HG03469 (cell line): ENCODE results near the gene APBB2.

ENCODE experiments used
- ATAC-seq: cut with Tn5 transposase; IDR thresholded peaks from one replicate; pipeline ENCODE4 v1.9.1; 2021; ENCODE audit warnings: mild to moderate bottlenecking, moderate library complexity, moderate number of reproducible peaks; ENCODE audit not compliant: unreplicated experiment

The APBB2 gene

DNA sequence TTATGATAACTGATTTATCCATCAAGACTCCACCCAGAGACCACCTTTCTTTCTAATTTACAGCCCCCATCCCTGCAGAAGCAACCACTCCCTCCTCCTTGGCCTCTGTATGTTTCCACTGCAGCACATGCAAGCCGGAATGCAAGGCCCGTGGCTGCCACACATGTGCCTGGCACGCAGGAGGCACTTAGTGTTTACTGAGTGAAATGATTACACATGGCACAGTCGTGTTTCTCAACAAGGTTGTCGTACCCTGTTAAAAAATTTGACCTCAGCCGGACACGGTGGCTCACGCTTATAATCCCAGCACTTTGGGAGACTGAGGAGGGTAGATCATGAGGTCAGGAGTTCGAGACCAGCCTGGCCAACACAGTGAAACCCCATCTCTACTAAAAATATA lies 104.3 kb downstream of the APBB2 start:
- ATAC-seq = no peak

DNA sequence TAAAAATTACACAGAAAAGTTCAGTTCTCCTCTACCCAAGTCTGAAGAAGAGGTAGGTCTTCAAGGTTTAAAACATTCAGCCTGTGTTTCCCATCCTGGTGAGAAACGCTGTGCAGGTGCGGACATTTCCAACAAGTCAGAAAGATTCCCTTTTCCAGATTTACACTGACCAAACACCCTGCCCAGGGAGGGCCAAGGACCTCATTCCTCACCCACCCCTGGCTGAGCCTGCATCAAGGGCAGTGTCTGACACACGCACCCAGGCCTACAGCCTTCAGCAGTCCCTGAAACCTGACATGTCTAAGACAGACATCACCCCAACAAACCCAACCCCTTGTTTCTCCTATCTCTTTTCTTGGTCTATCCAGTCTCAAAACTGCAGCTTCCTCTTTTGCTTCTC lies 105.9 kb downstream of the APBB2 start:
- no peak for ATAC-seq

DNA sequence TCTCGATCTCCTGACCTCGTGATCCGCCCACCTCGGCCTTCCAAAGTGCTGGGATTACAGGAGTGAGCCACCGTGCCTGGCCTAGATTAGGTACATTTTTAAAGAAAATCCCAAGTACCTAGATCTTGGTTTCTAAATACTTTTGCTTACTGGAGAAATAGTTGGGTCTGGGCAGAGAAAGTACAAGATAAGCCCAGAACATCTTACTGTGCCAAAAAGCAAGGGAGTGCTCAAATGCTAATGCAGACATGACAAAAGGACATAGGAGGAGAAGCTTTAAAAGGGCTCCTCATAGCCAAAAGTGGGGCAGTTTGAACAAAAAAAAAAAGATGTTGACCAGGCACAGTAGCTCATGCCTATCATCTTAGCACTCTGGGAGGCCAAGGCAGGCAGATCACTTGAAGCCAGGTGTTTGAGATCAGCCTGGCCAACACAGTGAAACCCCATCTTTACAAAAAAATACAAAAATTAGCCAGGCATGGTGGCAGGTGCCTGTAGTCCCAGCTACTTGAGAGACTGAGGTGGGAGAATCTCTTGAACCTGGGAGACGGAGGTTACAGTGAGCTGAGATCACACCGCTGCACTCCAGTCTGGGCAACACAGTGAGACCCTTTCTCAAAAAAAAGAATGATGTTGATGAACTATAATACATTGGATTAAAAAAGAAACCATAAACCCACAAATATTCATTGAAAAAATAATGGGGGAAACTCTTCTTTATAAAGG lies 107.5 kb downstream of the APBB2 start:
- ATAC-seq = no peak

- ATAC-seq = no peak
Measured at GRCh38 chr4:41106081-41106480, 108.3 kb downstream of the APBB2 start.

DNA sequence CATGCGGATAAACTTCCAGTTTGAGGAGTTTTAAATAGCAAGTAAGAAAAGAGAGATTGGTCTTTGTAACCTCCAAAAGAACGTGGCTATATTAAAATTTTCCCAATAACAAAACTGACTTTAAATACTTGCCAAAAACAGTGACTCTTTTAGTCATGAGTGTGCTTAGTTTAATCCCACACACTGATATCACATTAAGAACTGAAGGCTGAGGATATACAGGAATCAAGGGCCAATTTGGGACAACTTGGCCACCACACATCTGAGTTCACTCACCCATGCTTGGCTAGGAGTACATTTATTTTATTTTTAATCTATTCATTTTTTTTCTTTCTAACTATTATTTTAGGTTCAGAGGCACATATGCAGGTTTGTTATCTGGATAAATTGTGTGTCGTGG lies 110.2 kb downstream of the APBB2 start:
- ATAC-seq = no peak

GRCh38 chr4:41103657-41104056 lies 110.7 kb downstream of the APBB2 start:
- no peak for ATAC-seq

GRCh38 chr4:41102414-41103092 lies 111.8 kb downstream of the APBB2 start:
- no peak for ATAC-seq

DNA sequence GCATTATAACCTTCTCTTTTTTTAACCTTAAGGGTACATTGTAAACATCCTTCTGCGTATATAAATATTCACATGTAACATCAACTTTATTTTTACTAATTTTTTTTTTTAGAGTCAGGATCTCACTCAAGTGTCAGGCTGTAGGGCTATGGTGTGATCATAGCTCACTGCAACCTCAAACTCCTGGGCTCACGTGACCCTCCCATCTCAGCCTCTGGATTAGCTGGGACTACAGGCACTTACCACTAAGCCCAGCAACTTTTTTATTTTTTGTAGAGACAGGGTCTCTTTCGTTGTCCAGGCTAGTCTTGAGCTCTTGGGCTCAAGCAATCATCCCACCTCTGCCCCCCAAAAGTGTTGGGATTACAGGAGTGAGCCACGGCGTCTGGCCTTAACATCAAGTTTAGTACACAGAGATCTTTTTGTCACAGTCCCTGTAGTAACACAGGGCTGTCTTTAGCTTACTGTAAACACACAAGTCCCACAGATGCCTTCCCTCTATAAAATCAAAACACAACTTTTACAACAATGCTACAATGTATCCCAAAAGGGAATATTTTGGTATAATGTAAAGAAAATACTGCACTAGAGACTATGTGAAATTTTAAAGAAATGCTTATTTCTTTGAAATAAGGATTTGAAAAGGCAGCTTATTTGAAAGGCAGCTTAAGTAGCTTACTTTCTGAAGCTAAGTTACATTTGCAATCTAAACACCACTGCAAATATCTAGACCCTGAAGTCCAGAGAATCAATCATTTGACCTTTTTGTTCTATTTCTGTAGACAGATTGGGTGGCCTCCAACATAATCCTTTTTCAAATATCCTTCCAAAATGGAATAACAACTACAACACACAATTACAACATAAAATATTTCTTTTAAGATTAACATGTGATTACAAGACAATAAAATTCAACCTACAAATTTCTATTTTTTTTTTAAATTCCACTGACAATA lies 116.0 kb downstream of the APBB2 start:
- no peak for ATAC-seq

- peak; percentile 62 for ATAC-seq
Measured at GRCh38 chr4:41095973-41096372, 118.4 kb downstream of the APBB2 start.

DNA sequence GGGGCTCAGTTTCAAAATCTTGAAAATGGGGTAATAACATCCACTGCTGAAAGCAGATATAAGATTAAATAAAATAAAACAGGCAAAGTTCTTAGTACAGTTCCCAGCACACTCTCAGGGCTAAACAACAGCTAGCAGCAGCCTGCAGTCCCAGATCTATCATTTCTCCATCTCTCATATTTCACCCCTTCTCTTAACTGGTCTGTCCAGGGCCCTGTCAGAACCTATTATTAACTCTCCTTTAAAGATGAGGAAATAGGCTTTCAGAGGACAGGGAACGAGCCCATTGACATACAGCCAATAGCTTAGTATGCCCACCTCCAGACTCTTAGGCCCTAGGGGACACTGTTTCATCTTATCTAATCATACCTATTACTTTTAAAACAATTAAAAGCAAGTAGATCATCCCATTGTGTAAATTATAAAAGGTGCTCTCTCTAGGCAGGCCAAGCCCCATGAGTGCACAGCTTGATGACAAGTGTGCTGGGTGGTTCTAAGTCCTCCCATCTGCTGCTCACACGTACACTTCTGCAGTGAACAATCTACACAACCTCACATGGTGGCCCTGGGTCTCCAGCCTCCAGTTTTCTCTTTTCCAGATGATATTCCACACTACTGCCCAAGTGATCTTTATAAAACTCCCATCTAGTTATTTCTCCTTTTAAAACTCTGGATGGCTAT lies 119.0 kb downstream of the APBB2 start:
- ATAC-seq = no peak

- ATAC-seq = no peak
Measured at GRCh38 chr4:41092128-41092527, 122.2 kb downstream of the APBB2 start.

GRCh38 chr4:41081847-41082246 lies 132.5 kb downstream of the APBB2 start:
- no peak for ATAC-seq

DNA sequence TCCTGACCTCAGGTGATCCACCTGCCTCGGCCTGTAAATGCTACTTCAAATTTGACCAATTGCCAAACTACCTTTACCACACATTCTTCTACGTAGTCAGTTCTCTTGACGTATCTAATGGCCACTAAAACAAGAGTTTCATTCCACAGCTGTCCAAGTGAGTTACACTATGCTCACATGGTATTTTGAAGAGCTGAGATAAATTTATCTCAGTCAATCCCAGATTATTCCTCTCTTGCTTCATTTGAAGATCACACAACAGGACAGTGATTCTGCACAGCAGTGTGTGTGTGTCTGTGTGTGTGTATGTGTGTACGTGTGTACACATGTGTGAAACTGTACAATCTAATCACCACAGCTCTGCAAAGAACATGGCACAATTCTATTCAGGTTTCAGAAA lies 133.4 kb downstream of the APBB2 start:
- no peak for ATAC-seq

DNA sequence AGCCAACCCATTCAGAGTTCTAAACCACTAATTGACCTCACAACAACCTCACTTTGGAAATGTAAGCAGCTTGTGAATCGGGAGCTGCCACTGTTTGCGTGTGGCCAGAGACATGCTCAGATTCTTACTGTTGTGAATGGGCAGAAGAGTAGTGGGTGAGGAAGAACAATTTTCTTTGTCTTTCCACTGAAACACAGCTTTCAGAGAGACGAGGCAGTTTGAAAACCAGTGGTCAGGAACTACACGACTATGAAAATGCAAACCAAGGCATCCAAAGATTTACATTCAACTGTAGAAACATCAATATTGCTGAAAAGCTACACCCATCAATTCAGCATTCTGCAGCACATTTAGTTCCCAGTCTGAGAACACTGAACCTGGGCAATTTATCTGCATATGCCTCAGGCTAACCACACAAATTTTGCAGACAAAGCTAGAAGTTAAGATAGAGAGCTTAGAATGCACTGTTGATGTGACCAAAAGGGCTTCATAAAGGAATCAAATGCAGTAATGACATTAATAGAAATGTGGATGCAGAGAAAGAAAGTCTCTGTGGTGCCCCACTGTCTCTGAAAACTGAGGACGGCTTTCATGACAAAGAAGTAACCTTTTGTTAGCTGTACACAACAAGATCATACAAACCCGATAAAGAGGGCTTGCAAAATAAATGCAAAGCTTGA lies 134.3 kb downstream of the APBB2 start:
- no peak for ATAC-seq

DNA sequence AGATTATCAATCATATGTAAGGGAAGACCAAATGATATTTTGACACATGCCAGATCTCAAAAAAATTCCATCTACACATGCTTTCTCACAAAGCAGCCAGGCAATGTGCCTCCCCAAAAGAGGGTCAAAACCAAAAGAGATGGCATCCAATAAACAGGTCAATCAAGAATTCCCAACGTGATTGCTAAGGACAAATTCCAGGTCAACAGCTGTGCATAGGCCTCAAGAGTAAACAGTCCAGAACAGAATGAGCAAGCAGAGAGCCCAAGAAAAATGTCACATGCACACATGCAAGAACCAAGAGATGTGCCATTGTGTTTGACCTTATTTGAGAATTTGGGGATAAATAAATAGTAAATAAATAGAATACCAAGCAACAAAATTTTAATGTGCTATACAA lies 136.7 kb downstream of the APBB2 start:
- no peak for ATAC-seq

- no peak for ATAC-seq
Measured at GRCh38 chr4:41076481-41076880, 137.9 kb downstream of the APBB2 start.

GRCh38 chr4:41074215-41074614 lies 140.1 kb downstream of the APBB2 start:
- ATAC-seq = no peak

DNA sequence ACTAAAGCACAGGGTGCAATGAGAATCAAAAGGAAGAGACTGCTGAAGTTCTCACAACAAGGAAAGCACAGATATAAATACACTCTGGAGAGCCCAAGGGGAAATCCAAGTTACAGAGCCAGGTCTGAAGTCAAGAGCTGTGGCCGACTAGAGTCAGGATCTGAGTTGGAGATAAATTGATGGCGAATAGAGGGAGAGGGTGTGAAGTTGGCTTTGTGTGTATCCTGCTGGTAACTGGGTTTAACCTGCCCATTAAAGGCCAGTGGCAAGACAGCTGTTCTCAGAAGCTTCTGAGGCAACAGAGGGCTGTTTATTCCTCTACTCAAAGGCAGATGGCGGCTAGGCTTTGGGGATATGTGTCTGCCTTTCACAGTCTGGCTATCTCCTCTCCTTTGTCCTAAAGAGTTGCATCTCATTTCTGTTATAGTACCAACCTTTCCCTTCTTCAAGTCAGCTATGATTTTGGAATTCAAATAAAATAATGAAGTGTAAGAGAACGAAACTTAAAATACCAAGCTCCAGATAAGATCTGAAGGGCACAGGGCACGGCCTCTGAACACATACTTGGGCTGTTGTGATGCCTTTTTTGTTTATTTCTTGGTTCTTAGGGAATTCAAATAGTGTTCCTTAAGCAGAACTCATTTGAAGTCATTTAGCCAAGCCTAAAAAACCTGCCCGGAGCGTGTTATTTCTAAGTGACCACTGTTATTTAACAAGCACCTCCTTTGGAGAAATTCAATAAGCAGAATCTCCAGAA lies 142.1 kb downstream of the APBB2 start:
- ATAC-seq = no peak

DNA sequence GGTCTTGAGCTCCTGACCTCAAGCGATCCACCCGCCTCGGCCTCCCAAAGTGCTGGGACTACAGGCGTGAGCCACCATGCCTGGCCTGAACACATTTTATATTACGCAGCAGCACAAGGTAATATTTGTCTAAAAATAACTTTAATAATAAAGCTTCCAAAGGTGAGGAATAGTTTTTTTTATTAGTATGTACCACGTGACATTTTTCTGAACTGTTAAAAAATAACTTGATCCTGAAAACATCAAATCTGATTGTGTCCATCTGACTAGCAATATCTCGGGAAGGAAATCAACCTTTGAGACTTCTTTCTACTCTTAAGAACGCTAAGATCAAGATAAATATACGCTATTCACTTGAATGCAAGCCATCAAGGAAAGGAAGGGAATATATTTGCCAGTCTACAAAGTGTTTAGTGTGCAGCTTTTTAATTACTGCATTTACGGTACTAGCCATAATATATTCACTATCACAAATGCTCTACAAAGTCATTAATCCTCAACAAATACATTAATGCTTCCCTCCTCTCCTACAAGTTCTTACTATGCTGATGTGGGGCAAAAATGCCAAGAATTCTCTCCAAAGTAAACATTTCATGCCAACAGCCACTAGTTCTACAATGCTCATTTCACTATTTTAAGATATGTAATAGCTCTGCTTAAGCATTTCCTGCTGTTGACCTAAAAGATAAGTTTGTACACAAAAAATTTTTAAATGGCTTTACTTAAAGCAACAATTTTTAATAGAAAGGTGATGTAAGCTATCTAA lies 143.6 kb downstream of the APBB2 start:
- ATAC-seq = no peak
